ENCODE results near the gene SS18L1.

SS18L1 gene

GRCh38 chr20:62116558-62117361 is 26.8 kb upstream of the SS18L1 start:
- Histone ChIP-seq H3K9me2 (replicated peaks; ENCODE audit: insufficient read depth, low read length) (no peaks in the 10 kb centered on the region), H3K27ac (ENCODE audit: low read depth, low read length) (no peak overlapping the region), H4K20me1 (ENCODE audit: low read depth, low read length) (no peaks in the 10 kb centered on the region), H3K9me3 (ENCODE audit: insufficient read depth, low read length) (peaks cover 9% of the 10 kb centered on the region; the same call in 1 of the 2 replicates), H3K79me2 (ENCODE audit: insufficient read depth, low read length) (no peaks in the 10 kb centered on the region), H3K4me3 (ENCODE audit: insufficient read depth, low read length, poor library complexity, severe bottlenecking) (no peak overlapping the region), H3F3A (ENCODE audit: insufficient read depth) (peaks cover 10% of the 10 kb centered on the region; the same call in 1 of the 2 replicates), H3K36me3 (ENCODE audit: low read length) (no peaks in the 10 kb centered on the region), H3K27me3 (ENCODE audit: low read length) (no peaks in the 10 kb centered on the region), H2AFZ (ENCODE audit: low read depth, low read length, severe bottlenecking) (no peak overlapping the region), H3K9ac (ENCODE audit: low read length) (no peak overlapping the region), H3K4me2 (ENCODE audit: low read depth, low read length, poor library complexity, severe bottlenecking) (no peak overlapping the region)
- TF ChIP-seq CTCF (IDR thresholded peaks at IDR 0.05; ENCODE audit: insufficient read depth, low read length, poor library complexity, severe bottlenecking) = no peak
- no peak for TF ChIP-seq EZH2phosphoT487 (conservative IDR thresholded peaks at IDR 0.05; ENCODE audit: low read length)

GRCh38 chr20:62117362-62117646 is 26.3 kb upstream of the SS18L1 start:
- Histone ChIP-seq H3K9me2 (replicated peaks; ENCODE audit: insufficient read depth, low read length) (no peaks in the 10 kb centered on the region), H4K20me1 (ENCODE audit: low read depth, low read length) (no peaks in the 10 kb centered on the region), H3K27ac (ENCODE audit: low read depth, low read length) (no peak overlapping the region), H3K36me3 (ENCODE audit: low read length) (no peaks in the 10 kb centered on the region), H3K4me2 (ENCODE audit: low read depth, low read length, poor library complexity, severe bottlenecking) (no peak overlapping the region), H3K79me2 (ENCODE audit: insufficient read depth, low read length) (no peaks in the 10 kb centered on the region), H3F3A (ENCODE audit: insufficient read depth) (peaks cover 10% of the 10 kb centered on the region; the same call in 1 of the 2 replicates), H3K9me3 (ENCODE audit: insufficient read depth, low read length) (peaks cover 8% of the 10 kb centered on the region; the same call in 1 of the 2 replicates), H3K4me3 (ENCODE audit: insufficient read depth, low read length, poor library complexity, severe bottlenecking) (no peak overlapping the region), H3K27me3 (ENCODE audit: low read length) (no peaks in the 10 kb centered on the region), H3K9ac (ENCODE audit: low read length) (no peak overlapping the region), H2AFZ (ENCODE audit: low read depth, low read length, severe bottlenecking) (no peak overlapping the region)
- TF ChIP-seq EZH2phosphoT487 (conservative IDR thresholded peaks at IDR 0.05; ENCODE audit: low read length) (no peak), CTCF (IDR thresholded peaks at IDR 0.05; ENCODE audit: insufficient read depth, low read length, poor library complexity, severe bottlenecking) (no peak)

- Histone ChIP-seq H3K9me2 (replicated peaks; ENCODE audit: insufficient read depth, low read length) (no peaks in the 10 kb centered on the region), H3K27me3 (ENCODE audit: low read length) (no peaks in the 10 kb centered on the region), H3K4me2 (ENCODE audit: low read depth, low read length, poor library complexity, severe bottlenecking) (no peak overlapping the region), H3K36me3 (ENCODE audit: low read length) (no peaks in the 10 kb centered on the region), H3K27ac (ENCODE audit: low read depth, low read length) (no peak overlapping the region), H3K79me2 (ENCODE audit: insufficient read depth, low read length) (no peaks in the 10 kb centered on the region), H2AFZ (ENCODE audit: low read depth, low read length, severe bottlenecking) (no peak overlapping the region), H3F3A (ENCODE audit: insufficient read depth) (peaks cover 10% of the 10 kb centered on the region; the same call in 1 of the 2 replicates), H3K9ac (ENCODE audit: low read length) (no peak overlapping the region), H3K9me3 (ENCODE audit: insufficient read depth, low read length) (peaks cover 5% of the 10 kb centered on the region; the same call in 1 of the 2 replicates), H4K20me1 (ENCODE audit: low read depth, low read length) (no peaks in the 10 kb centered on the region), H3K4me3 (ENCODE audit: insufficient read depth, low read length, poor library complexity, severe bottlenecking) (no peak overlapping the region)
- TF ChIP-seq CTCF (IDR thresholded peaks at IDR 0.05; ENCODE audit: insufficient read depth, low read length, poor library complexity, severe bottlenecking) (no peak), EZH2phosphoT487 (conservative IDR thresholded peaks at IDR 0.05; ENCODE audit: low read length) (no peak)
Measured at GRCh38 chr20:62117658-62118057, 25.9 kb upstream of the SS18L1 start.

All from SU-DHL-6 (cell line).